ACHN (cell line): Measurements from ENCODE around the gene TBL2.
A peak's percentile ranks its signal among the peaks of the same experiment; 100 is the strongest.
"Not testable (repeated sequence)": the region's sequence is repeated elsewhere in the genome, so short reads cannot be mapped to it uniquely, and the experiment has no call there.

Experiments
- DNase-seq: peaks from one replicate; pipeline ENCODE4 v3.0.0-alpha.2; 2015
- in situ Hi-C: cut with HindIII; loops from 2 replicates; pipeline ENCODE4 v1.10.0; 2017; ENCODE audit warnings: low sequenced_read_pairs, low pct_ligation_motif_present, low pct_unique_long_range_greater_than_20kb

TBL2 gene

GRCh38 chr7:73610105-73610504 lies 31.7 kb upstream of the TBL2 start:
- no peak for DNase-seq
- in situ Hi-C loops, result no loop called here

GRCh38 chr7:73607692-73607983 lies 29.3 kb upstream of the TBL2 start:
- DNase-seq, in situ Hi-C loops: not testable (repeated sequence)

GRCh38 chr7:73606801-73607691 lies 28.7 kb upstream of the TBL2 start:
- DNase-seq, result peak; percentile 61
- in situ Hi-C loops, result no loop called here

GRCh38 chr7:73605601-73606220 lies 27.3 kb upstream of the TBL2 start:
- DNase-seq, result no peak
- in situ Hi-C loops, result no loop called here

GRCh38 chr7:73602721-73603651 lies 24.6 kb upstream of the TBL2 start:
- in situ Hi-C loops, result no loop called here
- DNase-seq, result no peak

GRCh38 chr7:73599916-73600315 lies 21.5 kb upstream of the TBL2 start:
- in situ Hi-C loops, result no loop called here

GRCh38 chr7:73599151-73599882 lies 20.9 kb upstream of the TBL2 start:
- in situ Hi-C loops, result no loop called here
- no peak for DNase-seq

More at GRCh38 chr7:73599916-73600315, 21.5 kb upstream of the TBL2 start:
- no peak for DNase-seq

- in situ Hi-C loops, result no loop called here
- no peak for DNase-seq
Measured at GRCh38 chr7:73597978-73598782, 19.8 kb upstream of the TBL2 start.

GRCh38 chr7:73596191-73597065 lies 18.0 kb upstream of the TBL2 start:
- DNase-seq, result no peak
- in situ Hi-C loops, result no loop called here

GRCh38 chr7:73595358-73595757 lies 17.0 kb upstream of the TBL2 start:
- DNase-seq, result no peak
- in situ Hi-C loops, result no loop called here

- in situ Hi-C loops, result no loop called here
- no peak for DNase-seq
Measured at GRCh38 chr7:73593207-73594045, 15.0 kb upstream of the TBL2 start.

- in situ Hi-C loops, result no loop called here
- DNase-seq, result no peak
Measured at GRCh38 chr7:73586911-73587310, 8.5 kb upstream of the TBL2 start.

- in situ Hi-C loops, result no loop called here
Measured at GRCh38 chr7:73585196-73585595, 6.8 kb upstream of the TBL2 start.

GRCh38 chr7:73582664-73583202 lies 4.4 kb upstream of the TBL2 start:
- in situ Hi-C loops, result no loop called here
- no peak for DNase-seq

More at GRCh38 chr7:73585196-73585595, 6.8 kb upstream of the TBL2 start:
- DNase-seq, result no peak

GRCh38 chr7:73581006-73581405 lies 2.6 kb upstream of the TBL2 start:
- in situ Hi-C loops, result not testable (repeated sequence)

More at GRCh38 chr7:73581006-73581405, 2.6 kb upstream of the TBL2 start:
- DNase-seq, result not testable (repeated sequence)
